CD4-positive, alpha-beta T cell treated with Interleukin-17A for 1 hour (primary cell): Measurements from ENCODE around the gene PEX10.
A peak's percentile ranks its signal among the peaks of the same experiment; 100 is the strongest.

Source experiments
- DNase-seq: peaks from one replicate; pipeline ENCODE4 v3.0.0-alpha.2; 2020

PEX10 gene

DNA sequence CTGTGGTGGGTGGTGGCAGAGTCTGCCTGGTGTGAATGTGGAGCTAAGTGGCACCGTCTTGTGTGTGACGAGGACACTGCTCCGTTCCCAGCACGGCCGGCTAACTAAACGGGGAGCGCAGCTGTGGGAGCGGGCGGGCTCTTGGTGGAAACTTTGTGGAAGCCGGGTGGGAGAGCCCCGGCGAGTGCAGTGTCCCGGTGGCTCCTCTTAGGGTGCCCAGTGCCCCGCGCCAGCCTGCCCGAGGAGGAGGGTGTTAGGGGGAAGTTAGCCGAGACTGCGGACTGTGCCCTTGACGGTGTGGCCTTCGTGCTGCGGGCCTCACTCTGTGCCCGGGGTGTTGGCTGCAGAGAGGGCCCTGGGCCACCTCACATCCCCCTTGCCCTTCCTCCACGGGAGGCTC lies 9.9 kb downstream of the PEX10 start:
- no peak for DNase-seq

DNA sequence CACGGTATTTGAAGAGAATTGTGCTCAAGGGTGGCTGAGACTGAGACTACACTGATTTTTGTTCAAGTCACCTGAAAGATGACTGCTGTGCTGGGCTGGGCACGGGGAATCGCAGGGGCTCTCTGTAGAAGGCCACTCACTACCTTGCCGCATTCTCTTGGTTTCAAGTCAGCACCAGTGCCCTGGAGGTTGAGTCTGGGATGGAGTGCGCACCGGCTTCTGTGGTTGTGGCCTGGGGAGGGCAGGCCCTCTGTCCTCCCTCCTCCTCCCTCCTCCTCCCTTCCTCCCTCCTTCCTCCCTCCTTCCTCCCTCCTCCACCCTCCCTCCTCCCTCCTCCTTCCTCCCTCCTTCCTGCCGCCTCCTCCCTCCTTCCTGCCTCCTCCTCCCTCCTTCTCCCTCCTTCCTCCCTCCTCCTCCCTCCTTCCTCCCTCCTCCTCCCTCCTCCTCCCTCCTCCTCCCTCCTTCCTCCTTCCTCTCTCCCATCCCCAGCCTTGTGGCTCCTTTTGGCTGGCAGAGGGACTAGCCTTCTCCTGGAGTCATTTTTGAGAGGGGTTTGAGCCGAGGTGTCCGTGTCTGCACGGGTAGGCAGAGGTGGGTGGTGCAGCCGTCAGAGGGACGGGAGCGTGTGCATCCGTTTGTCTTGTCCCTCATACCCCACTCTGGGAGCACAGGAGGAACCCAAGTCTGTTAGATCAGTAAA lies 11.3 kb downstream of the PEX10 start:
- no peak for DNase-seq

DNA sequence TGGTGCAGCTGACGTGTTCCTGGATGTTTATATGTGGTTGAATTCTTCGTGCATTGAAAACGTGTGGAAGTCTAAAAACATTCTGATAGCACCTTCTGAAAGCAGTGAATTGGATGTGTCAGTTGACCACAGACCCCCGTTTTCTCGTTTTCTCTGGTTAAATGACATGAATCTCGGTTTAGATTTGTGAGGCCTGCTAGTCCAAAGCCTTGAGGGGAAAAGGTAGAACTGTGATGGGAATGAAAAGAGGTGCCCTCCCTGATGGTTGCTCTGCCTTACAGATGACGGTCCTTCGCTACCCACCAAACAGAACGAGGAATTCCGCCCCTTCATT lies 11.8 kb downstream of the PEX10 start:
- DNase-seq: no peak

DNA sequence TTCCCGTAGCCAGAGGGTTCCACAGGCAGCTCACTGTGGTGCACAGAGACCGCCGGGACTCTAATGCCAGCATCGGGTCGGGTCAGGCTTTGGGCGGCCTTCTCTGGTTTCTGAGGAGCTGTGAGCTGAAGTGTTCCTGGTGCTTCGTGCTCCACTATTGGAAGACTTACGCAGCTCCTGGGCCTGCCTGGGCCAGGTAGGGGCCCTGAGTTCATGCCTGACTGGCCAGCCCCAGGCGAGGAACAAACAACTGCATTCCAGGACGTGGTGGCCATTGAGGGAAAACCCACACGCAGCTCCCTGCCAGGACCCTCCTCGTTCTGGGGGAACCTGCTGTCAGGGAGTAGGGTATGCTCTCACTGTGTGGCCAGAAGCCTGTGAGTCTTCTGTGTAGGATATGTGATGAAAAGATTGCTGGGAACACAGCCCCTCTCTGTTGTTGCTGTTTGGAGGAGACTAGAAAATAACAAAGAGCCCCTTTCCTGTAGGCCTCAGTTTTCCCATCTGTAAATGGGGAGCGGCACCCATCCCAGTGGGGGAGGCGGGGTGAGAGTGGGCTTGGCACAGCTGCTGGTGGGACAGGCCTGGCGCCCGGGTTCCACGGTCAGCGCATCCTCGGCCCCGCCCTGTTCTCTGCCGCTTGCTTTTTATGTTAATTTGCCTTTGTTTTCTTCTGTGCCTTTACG lies 12.3 kb downstream of the PEX10 start:
- no peak for DNase-seq

DNA sequence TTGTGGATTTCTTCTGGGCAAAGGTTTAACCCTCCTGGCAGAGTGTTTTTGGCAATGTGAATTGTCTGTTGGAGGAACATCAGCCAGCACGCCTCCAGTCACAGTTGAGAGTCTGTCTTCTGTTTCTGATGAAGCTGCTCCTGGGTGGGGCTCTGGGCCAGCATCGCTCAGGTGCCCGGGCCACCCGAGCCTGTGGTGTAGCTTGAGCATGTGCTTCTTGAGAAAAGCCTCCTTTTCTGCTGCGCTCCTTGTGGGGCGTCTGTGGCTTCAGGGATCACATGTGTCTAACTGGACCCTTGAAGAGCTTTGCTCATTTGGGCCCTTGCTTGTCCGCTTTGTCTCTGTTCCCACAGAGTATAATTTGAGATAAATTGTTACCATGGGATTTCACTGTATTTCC lies 13.5 kb downstream of the PEX10 start:
- DNase-seq: no peak

DNA sequence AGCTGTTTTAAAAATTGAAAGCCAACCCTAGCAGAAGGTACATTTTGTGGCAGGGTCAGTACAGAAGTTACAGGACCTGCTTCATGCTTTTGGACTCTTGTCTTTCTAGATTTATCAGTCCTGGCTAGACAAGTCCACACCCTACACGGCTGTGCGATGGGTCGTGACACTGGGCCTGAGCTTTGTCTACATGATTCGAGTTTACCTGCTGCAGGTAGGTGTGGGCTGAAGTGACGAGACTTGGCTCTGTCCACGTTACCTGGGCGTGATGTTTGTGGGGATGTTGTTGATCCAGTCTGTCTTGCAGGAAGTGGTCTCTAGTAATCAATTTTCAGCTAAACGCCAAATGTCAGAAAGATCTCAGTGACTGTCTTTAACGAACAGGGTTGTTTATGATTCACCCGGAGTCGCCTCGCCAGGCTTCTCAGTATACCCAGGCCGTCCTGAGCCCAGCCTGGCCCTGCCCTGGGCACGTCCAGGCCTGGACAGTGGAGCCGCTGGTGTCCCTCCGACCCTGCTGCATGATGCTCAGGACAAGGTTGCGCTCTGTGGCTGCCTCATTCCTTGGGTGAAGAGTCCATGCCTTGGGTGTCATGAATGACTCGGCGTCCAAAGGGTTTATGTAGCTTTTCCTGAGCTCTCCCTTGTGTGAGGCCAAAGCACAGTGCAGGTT lies 15.2 kb downstream of the PEX10 start:
- DNase-seq: no peak

DNA sequence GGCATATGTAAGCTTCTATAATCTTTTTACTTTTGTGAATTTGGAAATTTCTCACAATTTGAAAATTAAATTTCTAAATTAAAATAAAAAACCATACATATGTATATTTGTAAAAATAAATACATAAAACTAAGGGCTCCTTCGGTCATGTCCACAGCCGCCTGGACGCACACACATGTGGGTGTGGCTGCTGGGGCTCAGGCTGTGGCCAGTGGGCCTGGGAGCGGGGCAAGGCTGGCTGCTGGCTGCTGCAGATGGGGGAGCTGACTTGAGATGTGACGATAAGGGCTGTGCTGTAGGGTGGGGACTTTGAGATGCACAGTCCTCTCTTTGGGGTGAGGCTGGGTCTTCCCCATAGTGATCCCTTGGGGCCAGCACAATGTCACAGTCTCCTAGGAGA lies 15.9 kb downstream of the PEX10 start:
- DNase-seq: no peak

DNA sequence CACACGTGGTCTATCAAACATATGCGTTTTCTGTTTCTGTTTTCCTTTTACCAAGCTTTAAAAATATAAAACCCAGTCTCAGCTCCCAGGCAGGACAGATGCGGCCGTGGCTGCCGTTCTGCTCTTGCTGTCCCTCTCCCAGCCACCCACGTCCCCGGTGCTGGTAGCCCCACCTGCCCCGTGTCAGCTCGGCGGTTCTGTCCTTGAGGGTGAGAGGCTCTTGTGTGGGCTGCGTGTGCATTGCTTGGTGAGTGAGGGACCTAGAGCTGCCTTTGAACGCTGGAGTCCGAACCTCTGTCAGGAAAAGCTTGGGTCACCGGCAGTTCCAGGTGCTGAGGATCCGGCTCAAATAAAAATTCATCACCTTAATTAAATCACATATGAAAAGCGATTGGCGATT lies 16.3 kb downstream of the PEX10 start:
- no peak for DNase-seq

DNA sequence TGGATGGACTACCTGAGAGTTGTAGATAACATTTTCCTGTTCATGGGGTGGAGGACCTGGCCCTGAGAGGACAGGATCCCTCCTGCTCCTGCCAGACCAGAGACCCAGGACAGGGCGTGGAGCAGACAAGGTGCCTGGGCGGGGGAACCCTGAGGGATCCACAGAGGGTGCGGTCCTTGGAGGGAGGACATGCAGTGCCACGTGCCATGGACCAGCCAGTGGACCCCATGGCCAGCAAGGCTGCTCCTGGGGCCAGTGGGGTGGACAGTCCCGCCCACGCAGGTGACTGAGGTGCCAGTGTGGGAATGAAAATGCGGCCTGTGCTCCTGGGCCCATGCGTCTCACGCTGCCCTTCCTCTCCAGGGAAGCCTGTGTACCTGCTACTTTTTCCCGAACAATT lies 17.1 kb downstream of the PEX10 start:
- DNase-seq: no peak

DNA sequence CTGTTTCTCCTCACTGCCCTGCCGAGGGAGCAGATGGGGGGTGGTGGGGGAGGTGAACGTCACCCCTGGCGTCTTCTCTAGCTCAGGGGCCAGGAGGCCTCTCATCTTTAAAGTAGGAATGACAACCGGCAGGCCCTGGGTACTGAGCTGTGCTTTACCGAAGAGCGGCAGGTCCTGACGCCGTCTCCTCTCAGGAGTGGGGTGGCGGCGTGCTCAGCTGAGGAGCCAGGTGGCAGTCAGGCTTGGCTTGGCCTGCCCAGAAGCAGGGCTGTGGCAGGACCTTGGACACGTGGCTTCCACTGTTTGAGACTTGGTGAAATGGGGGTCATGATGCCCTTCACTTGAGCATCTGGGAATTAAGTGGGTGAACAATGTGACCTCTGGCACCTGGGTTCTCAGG lies 17.6 kb downstream of the PEX10 start:
- DNase-seq: no peak

DNA sequence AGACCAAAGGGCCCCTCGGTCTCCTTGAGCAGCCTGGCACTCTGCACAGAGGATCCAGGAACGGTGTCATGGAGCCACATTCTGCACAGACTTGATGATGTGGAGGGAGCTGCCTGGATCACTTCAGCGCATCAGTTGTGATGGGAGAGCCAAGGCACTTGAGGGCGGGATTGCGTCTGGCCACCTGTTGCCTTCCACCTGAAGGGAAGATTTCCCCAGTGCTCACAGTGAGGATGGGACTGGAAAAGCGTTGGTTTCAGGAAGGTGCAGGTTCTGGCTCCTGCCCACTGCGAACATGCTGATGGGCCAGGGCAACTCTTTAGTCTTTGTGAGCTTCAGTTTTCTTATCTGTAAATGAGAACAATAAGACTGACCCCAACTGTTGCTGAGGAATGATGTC lies 18.1 kb downstream of the PEX10 start:
- no peak for DNase-seq

DNA sequence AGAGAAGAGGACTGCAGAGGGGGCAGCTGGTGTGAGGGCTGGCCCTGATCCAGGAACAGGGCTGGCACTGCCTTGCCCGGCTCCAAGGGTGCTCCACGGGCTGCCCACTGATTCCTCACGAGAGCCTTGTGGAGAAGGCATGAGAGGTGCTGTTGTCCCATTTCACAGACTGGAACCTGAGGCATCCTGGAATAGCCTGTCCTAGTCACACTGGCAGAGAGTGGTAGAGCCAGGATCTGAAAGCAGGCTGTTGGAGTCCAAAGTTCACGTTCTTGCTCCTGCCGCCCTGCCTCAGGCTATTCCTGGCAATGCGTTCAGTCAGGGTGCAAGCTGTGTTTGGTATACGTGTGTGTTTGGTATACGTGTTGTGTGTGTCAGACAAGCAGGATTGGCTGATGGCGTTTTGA lies 18.9 kb downstream of the PEX10 start:
- DNase-seq: no peak

DNA sequence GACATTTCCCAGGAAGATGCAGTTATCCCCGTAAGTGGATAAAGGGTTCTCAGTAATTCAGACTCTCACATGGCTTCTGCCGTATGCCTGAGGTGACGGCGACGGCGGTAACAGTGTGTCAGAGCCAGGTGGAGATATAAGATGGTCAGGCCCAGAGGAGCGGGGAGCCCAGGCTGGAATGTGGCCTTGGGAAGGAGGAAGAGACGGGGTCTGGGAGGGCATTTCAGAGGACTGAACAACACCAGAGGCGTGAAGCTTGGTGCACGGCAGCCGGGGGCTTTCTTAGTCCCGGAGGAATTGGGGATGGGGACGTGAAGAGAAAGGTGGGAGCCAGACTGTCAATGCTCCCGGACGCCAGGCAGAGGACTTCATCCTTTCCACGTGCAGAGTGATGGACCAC lies 19.7 kb downstream of the PEX10 start:
- no peak for DNase-seq

DNA sequence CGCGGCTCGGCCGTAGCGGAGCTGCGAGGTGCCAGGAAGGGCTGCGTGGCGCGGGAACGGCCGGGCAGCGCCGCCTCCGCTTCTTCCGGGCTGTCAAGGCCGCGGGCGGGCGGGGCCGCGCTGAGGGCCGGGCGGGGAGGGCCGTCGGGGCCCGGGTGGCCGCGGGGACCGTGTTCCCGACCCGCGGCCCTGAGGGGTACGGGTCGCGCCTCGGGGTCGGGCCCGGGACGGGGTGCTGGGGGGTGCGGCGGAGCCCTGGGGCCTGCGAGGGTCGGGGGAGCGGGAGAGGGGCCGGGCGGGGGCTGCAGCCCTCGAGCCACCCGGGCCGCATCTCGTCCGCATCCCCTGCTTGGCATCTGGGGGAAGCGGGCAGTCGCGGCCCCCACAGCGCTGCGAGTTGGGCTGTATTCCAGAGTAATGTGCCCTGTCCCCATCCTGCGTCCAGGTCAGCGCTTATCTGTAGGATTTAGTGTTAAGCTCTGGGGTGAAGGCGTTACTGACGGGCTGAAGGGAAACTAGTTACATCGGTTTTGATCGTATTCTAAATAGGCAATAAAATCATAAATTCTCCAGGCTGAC lies 20.3 kb downstream of the PEX10 start:
- DNase-seq: no peak

DNA sequence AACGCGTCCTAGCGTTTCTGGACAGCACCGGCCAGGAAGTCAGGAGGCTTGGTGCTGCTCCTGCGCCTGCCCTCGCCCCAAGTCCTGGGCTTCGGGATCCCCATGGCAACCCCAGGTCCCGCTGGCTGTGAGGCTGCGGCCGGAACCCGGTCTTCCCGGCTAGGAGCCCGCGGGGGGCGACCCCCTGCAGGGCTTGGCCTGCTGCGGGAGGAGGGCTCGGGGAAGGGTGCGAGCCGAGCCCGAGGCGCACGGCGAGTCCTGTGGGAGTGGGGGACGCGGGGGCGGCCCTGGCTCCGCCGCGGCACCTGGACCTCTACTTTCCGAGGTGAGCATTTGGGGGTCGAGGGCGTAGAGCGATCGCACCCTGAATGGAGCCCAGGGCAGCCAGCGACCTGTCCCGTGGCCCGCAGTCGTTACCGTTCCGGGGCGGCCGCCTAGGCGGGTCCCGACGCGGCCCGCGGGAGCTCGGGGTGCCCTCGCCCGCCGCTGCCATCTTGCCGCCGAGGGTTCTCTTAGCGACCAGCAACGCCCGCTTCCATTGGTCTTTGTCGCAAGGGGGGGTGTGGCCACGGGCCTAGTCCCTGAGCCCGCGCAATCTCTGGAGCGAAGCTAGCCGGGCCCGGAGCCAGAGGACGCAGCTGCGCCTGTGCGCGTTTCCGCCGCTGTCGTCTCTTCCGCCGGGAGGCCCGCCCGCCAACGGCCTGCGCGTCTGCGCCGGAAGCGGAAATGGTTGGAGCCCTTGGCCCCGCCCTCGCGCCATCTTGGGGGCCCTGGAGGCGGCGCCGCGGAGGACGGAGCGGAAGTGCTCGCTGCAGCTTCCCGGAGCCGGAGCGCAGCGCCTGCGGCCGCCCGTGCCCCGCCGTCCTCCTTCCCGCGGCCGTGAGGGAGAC lies 21.1 kb downstream of the PEX10 start, which contains the start of the genes MORN1 and RER1:
MORN1 (minus strand) TSS at position 514 of the 890 bp plus-strand sequence; CDS start at position 493, 21 bp downstream.
RER1 (plus strand) TSS at position 801 of the 890 bp plus-strand sequence. CDS start 3,950 bp downstream, outside the sequence.
- peak; percentile 99 for DNase-seq

DNA sequence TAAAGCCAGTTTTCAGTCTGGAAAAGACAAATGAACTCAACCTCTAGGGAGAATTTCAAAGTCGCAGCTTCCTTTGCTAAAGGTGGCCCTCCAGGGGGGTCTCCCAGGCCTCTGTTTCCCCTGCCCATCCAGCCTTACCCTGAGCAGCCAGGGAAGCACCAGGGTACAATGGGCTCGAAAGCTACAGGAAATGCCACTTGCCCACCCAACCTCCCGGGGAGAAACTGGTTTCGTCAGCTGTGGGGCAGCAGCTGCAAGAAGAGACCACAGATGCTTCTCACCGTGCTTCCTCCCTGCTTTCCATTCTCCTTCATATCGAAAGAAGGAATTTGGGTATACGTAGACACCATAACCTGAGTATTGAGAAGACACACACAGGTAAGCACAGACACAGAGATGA lies 22.7 kb downstream of the PEX10 start:
- no peak for DNase-seq

DNA sequence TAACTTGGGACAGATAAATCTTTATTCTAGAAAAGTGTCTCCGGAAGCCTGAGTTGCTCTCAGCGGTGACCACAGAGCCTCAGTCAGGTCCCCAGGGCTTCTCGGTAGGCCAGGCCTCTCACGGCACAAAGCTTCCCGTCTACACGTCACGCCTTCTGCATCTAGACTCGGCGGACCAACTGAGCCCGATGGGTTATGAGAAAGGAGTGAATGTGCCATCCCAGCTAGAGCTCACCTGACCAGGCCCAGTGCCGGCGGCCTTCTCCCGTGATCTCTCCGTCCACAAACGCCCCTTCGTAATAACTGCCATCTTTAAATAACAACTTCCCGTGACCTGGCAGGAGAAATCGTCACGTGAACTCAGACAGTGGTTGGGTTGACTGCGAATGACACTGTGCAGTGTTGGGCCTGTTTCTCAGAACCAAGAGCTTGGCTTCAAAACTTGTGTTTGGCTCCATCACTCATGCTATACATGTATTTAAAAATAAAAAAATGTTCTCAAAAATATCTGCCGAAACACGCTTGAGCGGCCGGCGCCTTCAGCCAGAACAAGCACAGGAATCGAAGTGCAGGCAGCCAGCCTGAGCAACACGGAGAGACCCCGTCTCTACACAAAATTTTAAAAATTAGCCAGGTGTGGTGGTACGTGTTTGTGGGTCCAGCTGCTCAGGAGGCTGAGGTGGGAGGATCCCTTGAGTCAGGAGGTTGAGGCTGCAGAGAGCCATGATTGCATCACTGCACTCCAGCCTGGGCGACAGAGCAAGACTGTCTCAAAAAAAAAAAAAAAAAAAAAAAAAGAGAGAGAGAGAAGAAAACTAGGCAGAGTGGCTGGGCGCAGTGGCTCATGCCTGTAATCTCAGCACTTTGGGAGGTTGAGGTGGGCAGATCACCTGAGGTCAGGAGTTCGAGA lies 24.1 kb downstream of the PEX10 start:
- no peak for DNase-seq

DNA sequence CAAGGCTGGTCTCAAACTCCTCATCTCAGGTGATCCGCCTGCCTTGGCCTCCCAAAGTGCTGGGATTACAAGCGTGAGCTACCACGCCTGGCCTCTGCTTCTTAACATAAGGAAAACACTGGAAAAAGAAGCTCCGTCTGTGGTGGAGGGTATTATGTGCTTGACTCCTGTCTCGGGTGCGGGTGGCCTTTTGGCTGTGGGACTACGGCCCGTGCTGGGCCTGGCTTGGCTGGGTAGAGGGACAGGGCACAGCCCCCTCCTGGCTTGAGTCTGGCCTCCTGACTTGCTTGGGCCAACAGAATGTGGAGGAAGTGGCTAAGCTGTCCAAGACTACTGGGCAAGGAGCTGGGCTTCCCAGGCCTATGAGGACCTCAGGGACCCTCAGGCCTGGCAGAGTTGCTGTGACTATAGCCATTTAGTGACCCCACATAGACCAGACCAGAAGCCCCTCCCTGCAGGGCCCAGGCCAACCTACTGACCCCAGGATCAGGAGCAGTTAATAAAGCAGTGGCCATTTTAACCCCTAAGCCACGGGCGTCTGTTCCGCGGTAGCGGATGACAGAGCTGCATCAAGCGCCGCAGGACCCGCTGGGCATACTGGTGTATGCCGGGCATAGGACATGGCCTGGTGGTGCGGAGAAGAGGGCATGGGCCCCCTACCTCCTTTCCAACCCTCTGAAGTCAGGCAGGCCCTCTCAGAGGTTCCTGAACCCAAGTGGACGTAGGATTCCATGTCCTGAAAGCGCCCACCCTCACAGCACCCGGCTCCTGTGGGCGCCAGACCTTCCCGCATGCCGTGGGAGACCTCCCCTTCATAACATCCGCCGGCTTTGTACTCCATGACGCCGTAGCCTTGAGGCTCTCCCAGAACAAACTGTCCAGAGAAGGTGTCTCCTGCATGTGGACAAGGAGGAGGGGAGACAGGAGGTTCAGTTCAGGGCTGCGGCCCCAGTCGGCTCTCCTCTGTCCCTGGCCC lies 25.4 kb downstream of the PEX10 start:
- DNase-seq: no peak

DNA sequence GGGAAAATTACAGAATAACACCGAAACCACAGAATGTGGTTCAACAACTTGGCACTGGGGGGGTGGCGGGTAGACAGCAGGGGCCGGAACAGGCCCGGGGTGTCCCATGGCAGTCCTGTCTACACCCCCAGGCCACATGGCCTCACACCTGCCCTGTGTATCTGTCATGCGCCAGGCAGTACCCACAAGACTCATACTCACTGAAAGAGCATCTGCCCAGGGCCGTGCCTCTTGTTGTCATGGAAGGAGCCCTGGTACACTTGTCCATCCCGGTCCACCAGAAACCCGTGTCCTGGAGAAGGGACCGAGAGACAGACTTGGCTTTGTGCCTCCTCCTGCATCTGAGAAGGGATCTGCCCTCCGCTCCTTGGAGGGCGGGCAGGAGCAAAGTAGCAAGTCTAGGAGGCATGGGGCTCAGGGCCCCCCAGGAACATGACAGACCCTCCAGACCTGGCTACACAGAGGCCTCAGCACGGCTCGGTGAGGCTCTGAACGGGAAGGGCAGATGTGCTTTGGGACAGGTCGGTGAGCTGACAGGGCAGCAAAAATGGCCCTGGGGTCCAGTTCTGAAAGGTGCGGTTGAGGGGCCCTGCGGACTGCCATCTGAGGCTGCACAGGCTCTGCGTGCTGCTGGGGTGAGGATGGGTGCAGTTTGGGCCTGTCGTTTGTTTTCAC lies 26.6 kb downstream of the PEX10 start:
- no peak for DNase-seq
